HAP-1 (cell line): ENCODE results near the gene KCNMA1.
A peak's percentile ranks its signal among the peaks of the same experiment; 100 is the strongest.

Experiments
- DNase-seq, 2 experiments: peaks; one replicate each; pipeline ENCODE4 v3.0.0-alpha.2; 2016 to 2020; ENCODE audit warnings: low spot score in 2 of 2
- H3K27me3 ChIP-seq: fragments of 250-450 bp; sonication (Bioruptor Pico); 2 replicates; pipeline ENCODE4 v1.5.1; 2020; ENCODE audit warnings: low read depth, mild to moderate bottlenecking, moderate library complexity
- H3K36me3 ChIP-seq: fragments of 250-450 bp; sonication (Bioruptor Pico); replicated peaks from 2 replicates; pipeline ENCODE4 v1.5.1; 2020; ENCODE audit warnings: mild to moderate bottlenecking
- H3K4me1 ChIP-seq: fragments of 250-450 bp; sonication (Bioruptor Pico); 2 replicates; pipeline ENCODE4 v1.5.1; 2020; ENCODE audit warnings: mild to moderate bottlenecking
- H3K4me3 ChIP-seq: fragments of 250-450 bp; sonication (Bioruptor Pico); 2 replicates; pipeline ENCODE4 v1.5.1; 2020; ENCODE audit warnings: mild to moderate bottlenecking, moderate library complexity
- H3K9me3 ChIP-seq: fragments of 250-450 bp; sonication (Bioruptor Pico); 2 replicates; pipeline ENCODE4 v1.5.1; 2020; ENCODE audit warnings: mild to moderate bottlenecking, moderate library complexity
- in situ Hi-C: fragments of 300-500 bp; cut with MboI; formaldehyde crosslinking; loops from 3 replicates; pipeline ENCODE4 v1.14.3; 2020; ENCODE audit warnings: low sequenced_read_pairs, inconsistent platforms, mixed read lengths

The KCNMA1 gene

DNA sequence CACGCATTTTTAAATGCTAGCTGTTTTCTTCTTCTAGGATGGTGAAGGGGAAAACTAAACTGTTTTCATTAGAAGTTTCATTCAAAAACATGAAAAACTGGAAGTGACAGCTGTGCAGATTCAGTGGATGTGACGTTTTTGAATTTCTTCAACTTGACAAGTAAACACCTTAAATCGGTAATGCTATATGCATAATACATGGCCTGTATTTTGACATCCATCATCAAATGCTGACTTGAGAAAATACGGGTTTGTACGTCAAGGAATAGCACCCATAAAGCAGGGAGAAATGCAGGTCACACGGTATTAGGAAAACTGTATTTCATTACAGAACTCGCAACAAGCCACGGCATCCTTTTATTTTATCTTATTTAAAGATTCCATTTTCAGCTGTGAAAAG is 720.5 kb downstream of the KCNMA1 start:
- H3K4me1 ChIP-seq, result no peaks in the 10 kb centered on the region
- H3K4me3 ChIP-seq, result no peak overlapping the region
- DNase-seq, result no peak
- no peaks in the 10 kb centered on the region; the same call in 1 of the 2 replicates for H3K27me3 ChIP-seq
- no peaks in the 10 kb centered on the region for H3K9me3 ChIP-seq
- in situ Hi-C loops, result no loop called here
- H3K36me3 ChIP-seq, result no peaks in the 10 kb centered on the region

DNA sequence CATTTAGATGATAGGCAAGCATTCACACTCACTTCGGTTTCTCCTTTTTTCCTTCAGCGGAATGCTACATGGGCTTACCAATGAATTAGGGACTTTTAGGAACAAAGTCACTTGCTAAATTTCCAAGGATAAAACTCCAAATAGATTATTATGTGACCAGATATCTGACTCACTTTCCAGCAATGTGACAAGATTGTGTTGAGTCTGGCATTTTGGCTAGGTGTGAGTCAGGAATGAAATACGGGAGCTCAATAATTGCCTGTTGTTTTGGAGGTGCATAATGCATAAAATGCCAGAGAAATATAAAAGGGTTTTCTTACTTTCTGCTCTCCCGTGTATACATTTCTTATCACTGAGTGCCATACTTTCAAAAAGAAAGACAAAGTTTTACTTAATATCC is 721.1 kb downstream of the KCNMA1 start:
- Histone ChIP-seq H3K4me3 (no peak overlapping the region), H3K27me3 (no peaks in the 10 kb centered on the region; the same call in 1 of the 2 replicates), H3K4me1 (no peaks in the 10 kb centered on the region), H3K9me3 (no peaks in the 10 kb centered on the region), H3K36me3 (no peaks in the 10 kb centered on the region)
- in situ Hi-C loops, result no loop called here
- DNase-seq, result no peak

DNA sequence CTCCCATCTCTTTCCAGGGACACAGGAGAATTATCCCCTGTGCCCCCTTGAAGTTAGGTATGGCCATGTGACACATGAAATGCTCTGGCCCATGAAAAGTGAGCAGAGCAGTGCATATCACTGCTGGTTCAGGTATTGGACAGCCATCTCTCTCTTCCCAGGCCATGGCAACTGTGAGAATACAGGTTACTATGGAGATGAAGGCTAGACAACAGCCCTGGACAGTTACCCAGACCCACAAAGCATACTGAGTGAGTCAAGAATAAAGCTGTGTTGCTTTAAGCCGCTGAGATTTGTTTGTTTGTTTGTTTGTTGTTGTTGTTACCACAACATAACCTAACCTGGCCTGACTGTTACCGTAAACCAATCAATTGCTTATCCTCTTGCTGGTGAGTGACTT is 722.3 kb downstream of the KCNMA1 start:
- Histone ChIP-seq H3K9me3 (no peaks in the 10 kb centered on the region), H3K4me1 (no peaks in the 10 kb centered on the region), H3K27me3 (no peaks in the 10 kb centered on the region; the same call in 1 of the 2 replicates), H3K4me3 (no peak overlapping the region), H3K36me3 (no peaks in the 10 kb centered on the region)
- in situ Hi-C loops, result no loop called here
- no peak for DNase-seq

DNA sequence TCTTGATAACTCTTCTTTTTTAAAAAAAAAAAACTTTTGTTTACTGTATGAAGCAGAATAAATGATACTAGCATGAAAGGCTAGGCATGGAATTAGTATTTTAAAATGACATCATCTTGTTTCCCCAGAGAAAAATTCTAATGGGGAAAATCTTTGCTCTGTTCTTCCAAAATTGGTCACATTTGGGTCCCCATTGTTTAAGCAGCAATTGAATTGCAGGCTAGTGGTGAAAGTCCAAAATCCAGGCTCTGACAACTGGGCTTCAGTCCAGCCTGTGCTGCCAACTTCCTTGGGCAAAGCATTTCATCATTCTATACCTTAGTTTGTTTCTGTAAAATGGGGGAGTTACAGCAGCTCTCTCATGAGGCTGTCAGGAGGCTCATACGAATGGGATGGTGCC is 726.4 kb downstream of the KCNMA1 start:
- Histone ChIP-seq H3K4me1 (peaks cover 8% of the 10 kb centered on the region), H3K36me3 (no peaks in the 10 kb centered on the region), H3K27me3 (no peaks in the 10 kb centered on the region), H3K4me3 (no peak overlapping the region), H3K9me3 (no peaks in the 10 kb centered on the region)
- in situ Hi-C loops, result no loop called here
- no peak for DNase-seq

DNA sequence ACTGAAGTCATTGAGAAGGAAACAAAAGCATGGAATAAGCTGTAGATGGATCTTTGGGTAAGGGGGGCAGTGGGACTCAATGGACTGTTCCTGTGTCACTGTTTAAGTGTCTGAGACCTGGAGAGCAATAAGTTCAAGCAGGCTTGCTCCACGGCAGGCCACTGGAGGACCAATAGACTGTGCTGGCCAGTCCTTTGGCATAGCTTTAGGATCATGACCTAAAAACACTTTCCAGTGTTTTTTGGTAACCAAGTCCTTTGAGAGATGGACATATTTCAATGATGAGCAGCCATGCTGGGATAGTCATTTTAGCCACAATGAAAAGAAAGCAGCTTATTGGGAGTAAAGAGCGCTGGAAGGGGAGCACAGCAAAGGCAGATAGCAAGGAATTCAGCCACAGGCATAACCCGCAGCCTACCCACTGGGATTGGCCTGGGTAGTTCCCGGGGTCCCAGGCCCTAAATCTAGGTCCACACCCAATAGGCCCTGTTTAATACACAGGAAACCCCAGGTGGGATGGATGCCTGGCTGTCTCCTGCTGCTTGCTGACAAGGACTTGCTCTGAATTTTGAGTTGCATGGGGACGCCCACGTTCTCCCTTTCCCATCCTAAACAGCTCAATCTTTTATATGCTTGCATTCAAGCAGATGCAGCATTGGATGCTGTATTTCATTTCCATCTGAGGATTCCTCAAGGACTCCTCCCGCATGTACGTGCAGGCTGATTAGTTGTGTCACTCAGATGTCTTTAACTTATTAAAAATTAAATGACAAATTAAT is 727.2 kb downstream of the KCNMA1 start:
- in situ Hi-C loops, result no loop called here
- peaks cover 8% of the 10 kb centered on the region for H3K4me1 ChIP-seq
- H3K9me3 ChIP-seq, result no peaks in the 10 kb centered on the region
- DNase-seq, result no peak
- no peak overlapping the region for H3K4me3 ChIP-seq
- H3K27me3 ChIP-seq, result no peaks in the 10 kb centered on the region
- no peaks in the 10 kb centered on the region for H3K36me3 ChIP-seq

DNA sequence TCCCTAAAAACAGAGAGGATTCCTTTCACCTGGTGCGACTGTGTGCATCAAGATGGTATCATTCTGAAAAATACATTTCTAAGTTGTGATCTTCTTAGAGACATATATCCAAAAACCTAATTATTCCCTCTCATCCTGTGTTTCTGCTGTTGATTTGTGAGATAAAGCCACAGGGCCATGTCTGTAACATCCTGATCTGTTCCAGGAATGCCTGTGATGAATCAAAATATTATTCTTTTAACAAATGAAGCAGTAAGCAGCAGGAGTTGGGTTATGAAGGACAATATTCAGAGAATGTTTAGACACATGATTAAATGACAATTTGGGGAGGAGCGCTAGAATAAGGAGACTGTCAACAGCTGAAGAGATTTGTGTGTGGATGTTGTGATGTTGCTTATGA is 731.4 kb downstream of the KCNMA1 start:
- no peaks in the 10 kb centered on the region for H3K9me3 ChIP-seq
- H3K4me3 ChIP-seq, result no peak overlapping the region
- DNase-seq, result no peak
- no peaks in the 10 kb centered on the region for H3K27me3 ChIP-seq
- H3K4me1 ChIP-seq, result peaks cover 8% of the 10 kb centered on the region
- no peaks in the 10 kb centered on the region for H3K36me3 ChIP-seq
- in situ Hi-C loops, result no loop called here

DNA sequence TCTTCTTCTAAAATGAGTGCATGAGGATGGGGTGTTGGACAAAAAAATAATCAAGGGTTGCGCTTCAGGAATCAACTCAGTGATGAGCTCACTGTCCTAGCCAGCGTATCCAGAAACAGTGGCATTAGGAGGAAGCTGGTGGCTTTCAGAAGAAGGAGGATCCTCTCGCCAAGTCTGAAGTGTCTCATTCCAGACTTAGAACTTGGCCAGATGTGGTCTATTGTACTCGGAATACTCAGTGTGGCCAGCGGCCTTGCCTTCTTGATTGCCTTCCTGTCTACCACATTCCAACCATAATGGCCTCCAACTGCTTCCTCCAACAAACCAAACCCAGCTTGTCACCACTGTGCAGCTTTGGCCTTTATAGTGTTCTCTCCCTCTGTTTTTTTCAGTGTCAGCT is 732.4 kb downstream of the KCNMA1 start:
- Histone ChIP-seq H3K4me3 (no peak overlapping the region), H3K4me1 (peaks cover 8% of the 10 kb centered on the region), H3K9me3 (no peaks in the 10 kb centered on the region), H3K36me3 (no peaks in the 10 kb centered on the region), H3K27me3 (no peaks in the 10 kb centered on the region)
- DNase-seq, result no peak
- in situ Hi-C loops, result no loop called here

DNA sequence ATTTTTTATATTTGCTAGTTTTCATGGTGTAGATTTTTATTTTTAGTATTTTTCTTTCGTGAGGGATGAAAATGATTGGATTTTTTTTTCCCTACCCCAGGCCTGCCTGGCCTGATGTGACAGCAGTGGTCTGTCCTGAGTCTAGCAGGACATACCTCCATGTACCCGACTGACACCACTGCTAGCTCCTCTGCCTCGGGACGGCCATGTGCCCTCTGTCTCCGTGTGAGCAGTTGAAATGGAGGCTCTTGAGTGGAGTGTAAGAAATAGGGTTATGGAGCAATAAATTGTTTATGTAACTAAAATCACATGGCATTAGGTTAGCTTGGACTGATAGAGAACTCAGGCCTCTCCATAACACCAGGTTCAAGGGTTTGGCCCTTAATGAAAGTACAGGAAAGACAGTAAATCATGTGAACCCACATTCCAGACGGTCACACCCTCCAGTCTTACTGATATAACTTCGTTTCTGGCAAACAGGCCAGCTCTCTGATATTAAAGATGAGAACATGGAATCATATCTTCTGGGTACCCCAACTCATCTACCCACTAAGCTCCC is 734.1 kb downstream of the KCNMA1 start:
- DNase-seq, result no peak
- H3K4me3 ChIP-seq, result no peak overlapping the region
- no peaks in the 10 kb centered on the region for H3K36me3 ChIP-seq
- H3K9me3 ChIP-seq, result no peaks in the 10 kb centered on the region
- no peaks in the 10 kb centered on the region for H3K27me3 ChIP-seq
- in situ Hi-C loops, result no loop called here
- peaks cover 6% of the 10 kb centered on the region for H3K4me1 ChIP-seq

DNA sequence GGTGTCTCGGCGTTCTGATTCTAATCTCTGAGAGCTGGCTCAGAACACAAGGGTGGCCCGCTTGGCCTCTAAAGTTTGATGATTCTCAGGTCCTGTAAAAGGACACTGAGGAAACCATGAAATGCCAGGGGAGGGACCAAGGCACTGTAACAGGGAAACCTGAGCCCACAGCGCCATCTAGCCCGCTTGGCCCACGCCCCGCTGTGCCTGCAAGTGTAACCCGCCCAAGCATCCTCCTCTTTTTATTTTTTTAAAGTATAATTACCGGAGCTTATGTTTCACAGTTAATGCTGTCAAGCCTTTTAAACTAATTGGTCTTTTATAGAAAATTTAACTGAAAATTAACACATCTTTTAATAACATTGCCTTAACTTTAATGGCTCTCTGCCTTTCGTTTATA is 734.7 kb downstream of the KCNMA1 start:
- peak; percentile 34 to 69 for DNase-seq
- no peaks in the 10 kb centered on the region for H3K9me3 ChIP-seq
- H3K27me3 ChIP-seq, result no peaks in the 10 kb centered on the region
- H3K4me3 ChIP-seq, result no peak overlapping the region
- H3K4me1 ChIP-seq, result peaks cover under 1% of the 10 kb centered on the region
- no peaks in the 10 kb centered on the region for H3K36me3 ChIP-seq
- in situ Hi-C loops, result no loop called here

DNA sequence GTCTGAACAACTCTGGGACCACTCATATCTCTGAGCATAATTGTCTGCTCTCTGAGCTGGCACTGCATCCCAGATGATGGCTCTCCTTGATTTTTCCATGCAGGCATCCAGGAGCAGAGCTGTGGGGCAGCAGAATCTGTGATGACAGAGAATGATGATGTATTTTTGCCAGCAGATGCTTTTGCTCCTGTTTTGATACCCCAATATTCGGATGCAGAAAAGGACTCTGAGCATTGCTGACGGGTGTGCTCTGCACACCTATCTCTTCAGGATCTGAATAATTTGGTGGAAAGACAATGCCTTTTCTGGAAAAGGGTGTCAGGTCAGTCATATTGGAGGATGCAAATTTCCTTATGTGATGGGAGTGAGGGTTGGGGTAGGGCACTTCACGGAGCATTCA is 735.9 kb downstream of the KCNMA1 start:
- Histone ChIP-seq H3K27me3 (no peaks in the 10 kb centered on the region), H3K36me3 (no peaks in the 10 kb centered on the region), H3K4me3 (no peak overlapping the region), H3K9me3 (no peaks in the 10 kb centered on the region), H3K4me1 (no peaks in the 10 kb centered on the region)
- DNase-seq, result no peak
- in situ Hi-C loops, result no loop called here

DNA sequence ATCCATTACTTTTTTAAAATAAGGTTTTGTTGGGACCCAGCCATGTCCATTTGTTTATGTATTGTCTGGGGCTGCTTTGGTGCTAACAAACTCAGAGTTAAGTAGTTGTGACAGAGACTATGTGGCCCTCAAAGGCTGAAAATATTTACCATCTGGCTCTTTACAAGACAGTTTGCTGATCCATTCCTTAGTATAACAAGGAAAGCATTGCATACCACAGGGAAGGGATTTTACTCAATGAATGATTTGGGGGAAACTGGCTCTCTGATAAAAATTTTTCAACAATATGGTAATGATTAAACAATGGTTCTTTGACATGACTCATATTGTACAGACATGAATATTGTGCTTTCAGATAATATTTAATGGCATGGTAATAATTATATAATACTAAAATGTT is 738.1 kb downstream of the KCNMA1 start:
- in situ Hi-C loops, result no loop called here
- Histone ChIP-seq H3K4me1 (no peaks in the 10 kb centered on the region), H3K4me3 (no peak overlapping the region), H3K9me3 (no peaks in the 10 kb centered on the region), H3K27me3 (no peaks in the 10 kb centered on the region), H3K36me3 (no peaks in the 10 kb centered on the region)
- DNase-seq, result no peak

DNA sequence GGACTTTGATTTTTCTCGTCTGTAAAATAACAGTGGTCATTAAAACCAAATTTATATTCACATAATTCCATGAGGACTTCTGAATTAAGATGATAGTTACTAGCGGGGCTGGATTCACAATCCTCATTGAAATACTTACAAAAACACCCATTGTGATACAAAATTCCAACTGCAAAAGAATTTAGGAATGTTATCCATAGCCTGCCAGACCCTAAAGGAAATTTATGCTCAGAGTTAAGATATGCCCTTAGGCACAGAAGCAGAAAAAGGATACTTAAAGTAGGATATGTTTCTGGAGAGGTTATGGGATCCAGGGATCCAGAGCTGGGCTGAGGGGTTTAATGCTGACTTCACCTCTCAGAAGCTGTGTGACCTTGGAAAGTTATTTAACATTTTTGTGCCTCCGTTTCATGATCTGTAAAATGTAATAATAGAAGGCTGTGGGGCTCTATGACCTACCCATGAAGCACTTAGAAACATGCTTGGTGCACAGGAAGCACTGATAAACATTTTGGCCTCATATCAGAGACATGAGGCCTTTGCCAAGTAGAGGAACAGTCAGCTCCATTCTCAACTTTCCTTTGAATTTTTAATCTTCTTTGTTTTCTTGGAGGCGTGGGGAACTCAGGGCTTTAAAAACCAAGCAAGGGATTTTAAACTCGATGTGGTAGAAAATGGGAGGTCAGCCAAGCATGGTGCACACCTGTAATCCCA is 744.7 kb downstream of the KCNMA1 start:
- Histone ChIP-seq H3K4me3 (no peak overlapping the region), H3K4me1 (peaks cover 4% of the 10 kb centered on the region), H3K27me3 (no peaks in the 10 kb centered on the region), H3K9me3 (no peaks in the 10 kb centered on the region), H3K36me3 (no peaks in the 10 kb centered on the region)
- DNase-seq, result peak; percentile 23 to 74
- in situ Hi-C loops, result no loop called here

DNA sequence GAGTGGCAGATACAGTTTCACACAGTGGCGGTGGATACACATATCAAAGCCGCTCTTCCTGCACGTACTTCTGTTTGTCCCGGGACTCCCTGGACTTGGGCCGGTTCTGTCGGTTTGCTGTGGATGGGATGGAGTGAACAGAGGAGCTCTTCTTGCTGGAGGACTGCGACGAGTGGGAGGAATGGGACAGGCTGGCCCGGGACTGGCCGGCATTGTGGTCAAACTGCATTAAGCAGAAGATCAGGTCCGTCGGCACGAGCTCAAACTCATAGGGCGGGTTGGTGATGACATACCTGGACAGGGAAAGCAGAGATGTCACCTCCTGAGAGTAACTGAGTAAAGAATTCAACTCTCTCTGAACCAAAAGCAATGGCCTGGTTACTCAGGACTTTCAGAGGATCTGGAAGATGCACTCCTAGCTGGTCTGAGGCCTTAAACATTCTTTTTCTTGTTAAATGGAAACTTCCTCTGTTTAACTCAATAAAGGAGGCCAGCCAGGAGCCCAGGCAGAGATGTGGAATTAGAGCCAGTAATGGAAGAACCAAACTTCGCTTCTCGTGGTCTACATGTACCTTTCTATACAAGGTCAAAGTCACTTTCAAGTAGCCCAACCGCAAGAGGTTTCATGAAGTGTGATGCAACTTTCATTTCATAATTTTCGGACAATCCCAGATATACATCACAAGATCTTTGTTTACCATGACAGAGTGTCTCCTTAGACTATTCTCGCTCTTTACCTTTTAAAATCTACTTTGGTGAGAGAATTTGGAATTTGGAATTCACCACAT is 750.2 kb downstream of the KCNMA1 start:
- Histone ChIP-seq H3K36me3 (no peaks in the 10 kb centered on the region), H3K9me3 (no peaks in the 10 kb centered on the region)
- in situ Hi-C loops, result no loop called here

DNA sequence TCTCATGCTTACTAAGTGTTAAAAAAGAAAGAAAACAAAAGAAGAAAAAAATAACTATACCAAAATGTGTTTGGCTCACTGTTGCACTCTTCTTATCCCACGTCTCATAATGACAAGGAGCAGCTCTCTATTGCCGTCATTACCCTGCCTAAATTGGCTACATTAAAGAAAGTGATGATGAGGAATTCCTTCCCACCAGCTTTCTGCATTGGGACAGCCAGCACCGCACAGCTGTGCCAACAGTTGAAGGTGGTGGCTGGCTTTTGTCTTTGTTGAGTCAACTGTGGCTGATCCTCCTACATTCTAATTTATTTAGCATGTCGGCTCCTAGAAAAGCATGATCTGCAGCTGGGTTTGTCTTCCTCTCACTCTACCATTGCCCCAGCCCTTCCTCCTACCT is 751.8 kb downstream of the KCNMA1 start:
- Histone ChIP-seq H3K4me1 (no peaks in the 10 kb centered on the region), H3K36me3 (no peaks in the 10 kb centered on the region), H3K4me3 (no peak overlapping the region), H3K27me3 (no peaks in the 10 kb centered on the region), H3K9me3 (no peaks in the 10 kb centered on the region)
- DNase-seq, result no peak
- in situ Hi-C loops, result no loop called here

More for the DNA sequence above, 750.2 kb downstream of the KCNMA1 start:
- Histone ChIP-seq H3K4me1 (peaks cover 2% of the 10 kb centered on the region), H3K27me3 (no peaks in the 10 kb centered on the region), H3K4me3 (no peak overlapping the region)
- DNase-seq, result no peak
